OCI-LY1 (cell line): ENCODE measurements around the gene RPN2.

Source experiments
- H2AFZ ChIP-seq: fragments of 200-600 bp; sonication (generic), shearing (Covaris generic); 2 replicates; pipeline ENCODE4 v1.6.0; 2014; ENCODE audit warnings: antibody characterized with exemption, mild to moderate bottlenecking, low read length
- H3F3A ChIP-seq: fragments of 200-600 bp; sonication (generic), shearing (Covaris generic); 2 replicates; pipeline ENCODE4 v1.6.0; 2014; ENCODE audit warnings: mild to moderate bottlenecking, antibody characterized with exemption, low read length, moderate library complexity; ENCODE audit not compliant: insufficient read depth
- H3K27ac ChIP-seq: fragments of 200-600 bp; sonication (generic); 2 replicates; pipeline ENCODE4 v1.5.1; 2014; ENCODE audit warnings: low read length, mixed run types, mild to moderate bottlenecking, low read depth; ENCODE audit not compliant: poor library complexity, severe bottlenecking
- H3K27me3 ChIP-seq: fragments of 200-600 bp; sonication (generic); 2 replicates; pipeline ENCODE4 v1.6.0; 2014; ENCODE audit warnings: antibody characterized with exemption, mild to moderate bottlenecking, low read length, moderate library complexity; ENCODE audit not compliant: insufficient read depth
- H3K36me3 ChIP-seq: fragments of 200-600 bp; sonication (generic); 2 replicates; pipeline ENCODE4 v1.6.1; 2014; ENCODE audit warnings: mild to moderate bottlenecking, antibody characterized with exemption, low read length, moderate library complexity, mixed read lengths; ENCODE audit not compliant: insufficient read depth
- H3K4me1 ChIP-seq: fragments of 200-600 bp; sonication (generic); 2 replicates; pipeline ENCODE4 v1.5.1; 2014; ENCODE audit warnings: mild to moderate bottlenecking, low read length, moderate library complexity; ENCODE audit not compliant: insufficient read depth, severe bottlenecking
- H3K4me2 ChIP-seq: fragments of 200-600 bp; sonication (generic), shearing (Covaris generic); 2 replicates; pipeline ENCODE4 v1.6.1; 2014; ENCODE audit warnings: low read length
- H3K4me3 ChIP-seq: fragments of 200-600 bp; sonication (generic); 2 replicates; pipeline ENCODE4 v1.5.1; 2014; ENCODE audit warnings: low read length, low read depth, mild to moderate bottlenecking, mixed read lengths; ENCODE audit not compliant: poor library complexity, severe bottlenecking
- H3K79me2 ChIP-seq: fragments of 200-600 bp; shearing (Covaris generic); 2 replicates; pipeline ENCODE4 v1.6.1; 2016; ENCODE audit warnings: mixed run types, low read length, mixed read lengths; ENCODE audit not compliant: insufficient read depth
- H3K9ac ChIP-seq: fragments of 200-600 bp; sonication (generic), shearing (Covaris generic); 2 replicates; pipeline ENCODE4 v1.6.1; 2014; ENCODE audit warnings: mild to moderate bottlenecking, low read length, mixed read lengths
- H3K9me2 ChIP-seq: fragments of 200-600 bp; sonication (generic), shearing (Covaris generic); 2 replicates; pipeline ENCODE4 v1.6.1; 2014; ENCODE audit warnings: low read depth, mild to moderate bottlenecking, low read length, mixed read lengths
- H3K9me3 ChIP-seq: fragments of 200-600 bp; shearing (Covaris generic); 2 replicates; pipeline ENCODE4 v1.6.1; 2014; ENCODE audit warnings: low read length, mixed read lengths
- H4K20me1 ChIP-seq: fragments of 200-600 bp; sonication (generic), shearing (Covaris generic); 2 replicates; pipeline ENCODE4 v1.6.0; 2016; ENCODE audit warnings: mild to moderate bottlenecking, low read length; ENCODE audit not compliant: insufficient read depth
- EZH2 ChIP-seq: fragments of 200-600 bp; sonication (generic), shearing (Covaris generic); IDR thresholded peaks from 2 replicates; pipeline ENCODE4 v1.8.0; 2017; ENCODE audit warnings: borderline replicate concordance, mixed run types, mild to moderate bottlenecking, antibody characterized with exemption, low read length, moderate library complexity, mixed read lengths
- TF ChIP-seq, protein P1 (sequence below): fragments of 200-600 bp; sonication (generic), shearing (Covaris generic); IDR thresholded peaks from 2 replicates; pipeline ENCODE4 v1.5.1; 2017; ENCODE audit warnings: mild to moderate bottlenecking, antibody characterized with exemption, low read length, moderate library complexity, mixed read lengths

The RPN2 gene

DNA sequence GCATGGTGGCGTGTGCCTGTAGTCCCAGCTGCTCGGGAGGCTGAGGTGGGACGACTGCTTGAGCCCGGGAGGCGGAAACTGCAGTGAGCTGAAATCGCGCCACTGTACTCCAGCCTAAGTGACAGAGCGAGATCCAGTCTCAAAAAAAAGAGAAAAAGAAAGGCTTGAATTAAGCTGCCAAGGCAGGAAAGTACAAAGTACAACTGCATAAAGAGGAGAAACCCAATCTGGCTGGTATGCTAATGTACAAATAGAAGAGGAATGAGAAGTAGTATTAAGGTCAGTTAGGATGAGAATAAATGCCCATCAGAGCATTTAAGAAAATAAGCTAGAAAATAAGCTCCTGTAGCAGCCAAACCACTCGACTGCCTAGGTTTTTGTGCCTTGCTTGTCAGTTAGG is 23.1 kb upstream of the RPN2 start:
- H3K27ac ChIP-seq, result no peak overlapping the region
- H3K9ac ChIP-seq, result no peak overlapping the region
- no peaks in the 10 kb centered on the region for H3K36me3 ChIP-seq
- no peak overlapping the region for H2AFZ ChIP-seq
- no peaks in the 10 kb centered on the region for H3F3A ChIP-seq
- no peak overlapping the region for H3K4me2 ChIP-seq
- no peaks in the 10 kb centered on the region for H3K79me2 ChIP-seq
- H3K27me3 ChIP-seq, result no peaks in the 10 kb centered on the region
- no peaks in the 10 kb centered on the region for H4K20me1 ChIP-seq
- H3K4me3 ChIP-seq, result no peak overlapping the region
- H3K4me1 ChIP-seq, result no peaks in the 10 kb centered on the region
- H3K9me3 ChIP-seq, result no peaks in the 10 kb centered on the region
- no peaks in the 10 kb centered on the region for H3K9me2 ChIP-seq
- TF ChIP-seq, protein P1, sequence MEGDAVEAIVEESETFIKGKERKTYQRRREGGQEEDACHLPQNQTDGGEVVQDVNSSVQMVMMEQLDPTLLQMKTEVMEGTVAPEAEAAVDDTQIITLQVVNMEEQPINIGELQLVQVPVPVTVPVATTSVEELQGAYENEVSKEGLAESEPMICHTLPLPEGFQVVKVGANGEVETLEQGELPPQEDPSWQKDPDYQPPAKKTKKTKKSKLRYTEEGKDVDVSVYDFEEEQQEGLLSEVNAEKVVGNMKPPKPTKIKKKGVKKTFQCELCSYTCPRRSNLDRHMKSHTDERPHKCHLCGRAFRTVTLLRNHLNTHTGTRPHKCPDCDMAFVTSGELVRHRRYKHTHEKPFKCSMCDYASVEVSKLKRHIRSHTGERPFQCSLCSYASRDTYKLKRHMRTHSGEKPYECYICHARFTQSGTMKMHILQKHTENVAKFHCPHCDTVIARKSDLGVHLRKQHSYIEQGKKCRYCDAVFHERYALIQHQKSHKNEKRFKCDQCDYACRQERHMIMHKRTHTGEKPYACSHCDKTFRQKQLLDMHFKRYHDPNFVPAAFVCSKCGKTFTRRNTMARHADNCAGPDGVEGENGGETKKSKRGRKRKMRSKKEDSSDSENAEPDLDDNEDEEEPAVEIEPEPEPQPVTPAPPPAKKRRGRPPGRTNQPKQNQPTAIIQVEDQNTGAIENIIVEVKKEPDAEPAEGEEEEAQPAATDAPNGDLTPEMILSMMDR, result no peak
- TF ChIP-seq EZH2, result no peak

DNA sequence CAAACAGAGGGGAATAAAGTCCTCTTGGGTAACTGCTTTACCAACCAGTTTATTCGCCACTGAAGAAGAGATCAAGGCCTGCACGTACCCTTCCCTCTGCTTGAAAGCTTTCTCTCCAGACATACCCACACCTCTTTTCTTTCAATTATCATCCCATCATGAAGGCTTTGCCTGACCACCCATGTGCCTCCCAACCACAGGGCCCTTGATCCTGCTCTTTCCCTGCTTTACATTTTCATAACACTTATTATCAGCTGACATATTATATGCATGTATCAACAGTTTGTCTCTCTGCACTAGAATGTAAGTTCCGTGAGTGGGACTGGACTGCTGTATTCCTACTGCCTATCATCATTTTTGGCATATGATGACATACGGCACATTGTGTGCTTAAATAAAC is 20.9 kb upstream of the RPN2 start:
- TF ChIP-seq EZH2, result no peak
- TF ChIP-seq, protein P1, result no peak
- H3K9me3 ChIP-seq, result no peaks in the 10 kb centered on the region
- H3K27me3 ChIP-seq, result no peaks in the 10 kb centered on the region
- no peak overlapping the region for H3K4me2 ChIP-seq
- no peak overlapping the region for H3K27ac ChIP-seq
- no peaks in the 10 kb centered on the region for H3K4me1 ChIP-seq
- H3K36me3 ChIP-seq, result no peaks in the 10 kb centered on the region
- H3K9ac ChIP-seq, result no peak overlapping the region
- H3K4me3 ChIP-seq, result no peak overlapping the region
- H3K79me2 ChIP-seq, result no peaks in the 10 kb centered on the region
- H3K9me2 ChIP-seq, result no peaks in the 10 kb centered on the region
- H3F3A ChIP-seq, result no peaks in the 10 kb centered on the region
- no peaks in the 10 kb centered on the region for H4K20me1 ChIP-seq
- no peak overlapping the region for H2AFZ ChIP-seq

DNA sequence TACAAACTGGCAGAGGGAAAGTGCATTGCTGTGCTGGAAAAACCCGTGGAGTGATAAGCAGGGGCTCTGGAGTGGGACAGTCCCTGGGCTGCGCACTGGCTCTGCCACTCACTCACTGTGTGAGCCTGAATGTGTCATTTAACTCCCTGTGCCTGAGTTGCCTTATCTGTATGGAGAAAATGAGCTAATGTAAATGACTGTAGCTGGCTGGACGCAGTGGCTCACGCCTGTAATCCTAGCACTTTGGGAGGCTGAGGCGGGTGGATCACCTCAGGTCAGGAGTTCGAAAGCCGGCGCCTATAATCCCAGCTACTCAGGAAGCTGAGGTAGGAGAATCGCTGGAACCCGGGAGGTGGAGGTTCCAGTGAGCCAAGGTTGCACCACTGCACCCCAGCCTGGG is 18.4 kb upstream of the RPN2 start:
- Histone ChIP-seq H3K4me1 (no peaks in the 10 kb centered on the region), H3K27me3 (no peaks in the 10 kb centered on the region), H3K9me2 (no peaks in the 10 kb centered on the region), H3K9ac (no peak overlapping the region), H3K4me3 (no peak overlapping the region), H3K27ac (no peak overlapping the region), H3K4me2 (no peak overlapping the region), H3K36me3 (no peaks in the 10 kb centered on the region), H2AFZ (no peak overlapping the region), H3F3A (no peaks in the 10 kb centered on the region), H4K20me1 (no peaks in the 10 kb centered on the region), H3K79me2 (no peaks in the 10 kb centered on the region), H3K9me3 (no peaks in the 10 kb centered on the region)
- TF ChIP-seq EZH2, result no peak
- TF ChIP-seq, protein P1, result no peak
